IMR-90 (cell line): Measurements from ENCODE around the gene DNAH5. TPM values are rescaled to one million over a fixed set of nuclear protein-coding genes. Genes with fewer than 3 reads are reported as not detected.

Source experiments
- ATAC-seq: fragments of 200-7000 bp; cut with Tn5 transposase; 2 replicates; pipeline ENCODE4 v1.9.1; 2020; ENCODE audit warnings: low read depth, mild to moderate bottlenecking, moderate library complexity
- BruUV-seq: library from RNA; stranded (reverse); fragments of 400-500 nt; replicated peaks from 2 replicates; lab custom pipeline; 2021; lab: Mats Ljungman, UMichigan
- CTCF ChIA-PET: fragments of 300-600 bp; formaldehyde crosslinking; extraction: SDS; loops from one replicate; lab custom pipeline; 2021; ENCODE audit warnings: antibody characterized with exemption; lab: Yijun Ruan, JAX
- POLR2A ChIA-PET: fragments of 300-600 bp; sonication (Branson Sonifier 250); formaldehyde crosslinking; loops from one replicate; lab custom pipeline; 2022; ENCODE audit warnings: antibody characterized with exemption; ENCODE audit not compliant: unreplicated experiment; lab: Charles Lee
- DNase-seq: peaks from one replicate; pipeline ENCODE4 v3.0.0; 2013
- H2AFZ ChIP-seq: replicated peaks from 2 replicates; pipeline ENCODE3; 2013; ENCODE audit warnings: low read length, mild to moderate bottlenecking; ENCODE audit not compliant: poor library complexity
- H2AK5ac ChIP-seq: 2 replicates; pipeline ENCODE4 v1.6.1; 2013; ENCODE audit warnings: low read depth, low read length, inconsistent platforms
- H2AK9ac ChIP-seq: replicated peaks from 2 replicates; pipeline ENCODE3; 2013; ENCODE audit warnings: mild to moderate bottlenecking, low read depth, low read length, moderate library complexity; ENCODE audit not compliant: poor library complexity
- H2BK120ac ChIP-seq: 2 replicates; pipeline ENCODE4 v1.6.1; 2013; ENCODE audit warnings: low read depth, low read length, inconsistent platforms
- H2BK15ac ChIP-seq: 3 replicates; pipeline ENCODE4 v1.6.1; 2013; ENCODE audit warnings: low read depth, low read length, inconsistent platforms
- H2BK20ac ChIP-seq: 2 replicates; pipeline ENCODE4 v1.6.1; 2013; ENCODE audit warnings: low read depth, mild to moderate bottlenecking, inconsistent platforms, low read length, moderate library complexity
- H2BK5ac ChIP-seq: 2 replicates; pipeline ENCODE4 v1.6.1; 2013; ENCODE audit warnings: mild to moderate bottlenecking, low read depth, low read length, inconsistent platforms; ENCODE audit not compliant: poor library complexity, severe bottlenecking
- H3K14ac ChIP-seq: replicated peaks from 2 replicates; pipeline ENCODE4 v1.6.1; 2013; ENCODE audit warnings: low read depth, low read length, inconsistent platforms
- H3K18ac ChIP-seq: 2 replicates; pipeline ENCODE4 v1.6.1; 2013; ENCODE audit warnings: low read depth, low read length, control low read depth
- H3K23ac ChIP-seq: 2 replicates; pipeline ENCODE4 v1.6.1; 2013; ENCODE audit warnings: low read depth, low read length, inconsistent platforms
- H3K27ac ChIP-seq: 2 replicates; pipeline ENCODE4 v1.5.1; 2013; ENCODE audit warnings: mild to moderate bottlenecking, control low read depth, low read length; ENCODE audit not compliant: insufficient read depth
- H3K27me3 ChIP-seq: 2 replicates; pipeline ENCODE4 v1.6.1; 2013; ENCODE audit warnings: low read length; ENCODE audit not compliant: control insufficient read depth, insufficient read depth
- H3K36me3 ChIP-seq: 2 replicates; pipeline ENCODE4 v1.6.1; 2013; ENCODE audit warnings: low read length, mixed read lengths; ENCODE audit not compliant: control insufficient read depth, insufficient read depth
- H3K4ac ChIP-seq: 2 replicates; pipeline ENCODE4 v1.6.1; 2013; ENCODE audit warnings: low read depth, low read length, inconsistent platforms
- H3K4me1 ChIP-seq: 2 replicates; pipeline ENCODE4 v1.6.1; 2013; ENCODE audit warnings: low read length, mixed read lengths; ENCODE audit not compliant: control insufficient read depth, insufficient read depth
- H3K4me2 ChIP-seq: 2 replicates; pipeline ENCODE4 v1.6.1; 2013; ENCODE audit warnings: low read depth, mild to moderate bottlenecking, control low read depth, low read length, moderate library complexity
- H3K4me3 ChIP-seq: 2 replicates; pipeline ENCODE4 v1.5.1; 2013; ENCODE audit warnings: low read depth, mild to moderate bottlenecking, control low read depth, low read length, moderate library complexity; ENCODE audit not compliant: insufficient read depth
- H3K56ac ChIP-seq: 2 replicates; pipeline ENCODE4 v1.6.1; 2013; ENCODE audit warnings: low read length, inconsistent platforms; ENCODE audit not compliant: insufficient read depth; ENCODE audit errors: extremely low read depth
- H3K79me1 ChIP-seq, 2 experiments: 2 replicates each; pipeline ENCODE4 v1.6.1; 2013; ENCODE audit warnings: low read length in 2 of 2, inconsistent platforms in 1 of 2, low read depth in 1 of 2
- H3K9ac ChIP-seq: 2 replicates; pipeline ENCODE4 v1.6.1; 2013; ENCODE audit warnings: low read depth, low read length, control low read depth
- H3K9me1 ChIP-seq: 2 replicates; pipeline ENCODE4 v1.6.1; 2013; ENCODE audit warnings: low read length, inconsistent platforms; ENCODE audit not compliant: insufficient read depth
- H3K9me3 ChIP-seq: 2 replicates; pipeline ENCODE4 v1.6.1; 2013; ENCODE audit warnings: low read length; ENCODE audit not compliant: control insufficient read depth, insufficient read depth
- H4K20me1 ChIP-seq: 2 replicates; pipeline ENCODE4 v1.6.1; 2013; ENCODE audit warnings: low read length, inconsistent platforms; ENCODE audit not compliant: insufficient read depth
- H4K5ac ChIP-seq: 2 replicates; pipeline ENCODE4 v1.6.1; 2013; ENCODE audit warnings: mild to moderate bottlenecking, low read depth, low read length, control low read depth
- H4K8ac ChIP-seq, 2 experiments: 2 replicates each; pipeline ENCODE4 v1.6.1; 2013; ENCODE audit warnings: low read depth in 2 of 2, low read length in 2 of 2, control low read depth in 1 of 2, inconsistent platforms in 1 of 2
- H4K91ac ChIP-seq: 2 replicates; pipeline ENCODE4 v1.6.1; 2013; ENCODE audit warnings: low read depth, low read length, inconsistent platforms; ENCODE audit not compliant: insufficient read depth
- BHLHE40 ChIP-seq: fragments of 150-350 bp; IDR thresholded peaks from 2 replicates; pipeline ENCODE4 v1.6.1; 2016; ENCODE audit warnings: mild to moderate bottlenecking, low read depth, low read length
- CEBPB ChIP-seq: IDR thresholded peaks from 2 replicates; pipeline ENCODE4 v1.6.1; 2012; ENCODE audit warnings: low read depth, low read length, improper control_type of control experiment
- CHD1 ChIP-seq: IDR thresholded peaks from 2 replicates; pipeline ENCODE4 v1.6.1; 2012; ENCODE audit warnings: low read depth, low read length, improper control_type of control experiment
- ELK1 ChIP-seq: fragments of 150-350 bp; IDR thresholded peaks from 2 replicates; pipeline ENCODE4 v1.6.1; 2016; ENCODE audit warnings: low read depth, mild to moderate bottlenecking, low read length, moderate library complexity, borderline replicate concordance
- FOS ChIP-seq: fragments of 150-350 bp; IDR thresholded peaks from 2 replicates; pipeline ENCODE4 v1.6.1; 2016; ENCODE audit warnings: low read depth, low read length
- MAFK ChIP-seq: IDR thresholded peaks from 2 replicates; pipeline ENCODE4 v1.6.1; 2012; ENCODE audit warnings: low read depth, low read length, improper control_type of control experiment
- MAZ ChIP-seq: IDR thresholded peaks from 2 replicates; pipeline ENCODE4 v1.6.1; 2012; ENCODE audit warnings: low read depth, mild to moderate bottlenecking, low read length, improper control_type of control experiment, moderate library complexity, borderline replicate concordance
- MXI1 ChIP-seq: IDR thresholded peaks from 2 replicates; pipeline ENCODE4 v1.6.1; 2012; ENCODE audit warnings: low read depth, mild to moderate bottlenecking, low read length, moderate library complexity, borderline replicate concordance
- NFE2L2 ChIP-seq: fragments of 150-350 bp; IDR thresholded peaks from 2 replicates; pipeline ENCODE4 v1.6.1; 2016; ENCODE audit warnings: low read depth, mild to moderate bottlenecking, low read length
- POLR2A ChIP-seq: IDR thresholded peaks from 2 replicates; pipeline ENCODE4 v1.6.1; 2012; ENCODE audit warnings: mild to moderate bottlenecking, low read depth, low read length
- RAD21 ChIP-seq: IDR thresholded peaks from 2 replicates; pipeline ENCODE4 v1.6.1; 2012; ENCODE audit warnings: low read length, improper control_type of control experiment
- RCOR1 ChIP-seq: IDR thresholded peaks from 2 replicates; pipeline ENCODE4 v1.6.1; 2012; ENCODE audit warnings: mild to moderate bottlenecking, low read length, improper control_type of control experiment; ENCODE audit not compliant: insufficient replicate concordance
- RFX5 ChIP-seq: IDR thresholded peaks from 2 replicates; pipeline ENCODE4 v1.8.0; 2012; ENCODE audit warnings: low read depth, mild to moderate bottlenecking, low read length, moderate library complexity
- SMC3 ChIP-seq: fragments of 150-350 bp; IDR thresholded peaks from 2 replicates; pipeline ENCODE4 v1.6.1; 2016; ENCODE audit warnings: low read depth, mild to moderate bottlenecking, antibody characterized with exemption, low read length, moderate library complexity
- USF2 ChIP-seq: fragments of 150-350 bp; IDR thresholded peaks from 2 replicates; pipeline ENCODE4 v1.6.1; 2017; ENCODE audit warnings: mild to moderate bottlenecking, antibody characterized with exemption, low read length, low read depth
- whole genome bisulfite sequencing, 2 experiments: methylation state at CpG; one replicate each; pipeline versions ENCODE4 v1.1.5 to v1.1.7; 2013; ENCODE audit warnings: missing lambda C conversion rate in 2 of 2; ENCODE audit not compliant: insufficient read length in 1 of 2; ENCODE audit errors: extremely low coverage in 2 of 2; 5-methylcytosine and 5-hydroxymethylcytosine counted together
- dilution Hi-C: fragments of 300-500 bp; cut with HindIII; formaldehyde crosslinking; loops from one replicate; pipeline ENCODE4 v1.14.3; 2018; ENCODE audit warnings: low sequenced_read_pairs; ENCODE audit not compliant: unreplicated experiment
- in situ Hi-C: fragments of 300-500 bp; cut with MboI; formaldehyde crosslinking; loops from 3 replicates; pipeline ENCODE4 v1.14.3; 2019; ENCODE audit warnings: low sequenced_read_pairs, inconsistent platforms, mixed read lengths
- intact Hi-C: fragments of 100-400 bp; cut with micrococcal nuclease; formaldehyde crosslinking; loops from 2 replicates; pipeline ENCODE4 v1.10.0; 2022
- polyA plus RNA-seq, 3 experiments: library from polyadenylated mRNA; depleted of rRNA; stranded (reverse); fragments of >200 nt; gene quantifications; 2 replicates each; pipeline ENCODE4 v1.2.3, GENCODE V29; 2012; ENCODE audit warnings: low replicate concordance in 1 of 3
- total RNA-seq: library from RNA; depleted of rRNA; stranded (reverse); fragments of >200 nt; gene quantifications from 2 replicates; pipeline ENCODE4 v1.2.3, GENCODE V29; 2012
- TF ChIP-seq, protein P1 (sequence below): conservative IDR thresholded peaks from 2 replicates; pipeline ENCODE4 v1.5.1; 2012; ENCODE audit warnings: mild to moderate bottlenecking, low read depth, low read length, improper control_type of control experiment

DNAH5 gene
- total and polyA plus RNA-seq, 2 of the 4 experiments (the other 2 are of a cell fraction), result 1.9 to 4.3 TPM

DNA sequence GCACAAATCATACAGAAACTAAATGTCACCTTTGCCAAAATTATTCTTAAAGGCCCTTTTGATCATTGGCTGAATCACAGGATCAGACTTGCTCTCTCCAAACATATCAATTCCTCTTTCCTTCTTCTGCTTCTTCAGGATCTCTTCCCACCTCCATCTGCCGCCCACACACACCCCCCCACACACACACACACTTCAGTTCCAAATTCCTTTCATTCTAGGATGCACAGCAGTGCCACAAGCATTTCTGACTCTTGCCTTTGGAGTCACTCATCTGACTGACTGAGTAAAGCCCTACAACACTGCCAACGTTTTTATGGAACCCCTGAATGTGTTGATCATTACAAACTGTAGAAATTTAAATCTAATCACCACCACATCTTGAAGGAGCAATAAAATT, 22.9 kb downstream of the DNAH5 start:
- H3K14ac ChIP-seq, result no peak overlapping the region
- ChIA-PET CTCF (no interaction called here), POLR2A (no interaction called here)
- no peak overlapping the region for H2AK9ac ChIP-seq
- ATAC-seq (peak; percentile 96), DNase-seq (peak; percentile 67)
- H2AFZ ChIP-seq, result no peak overlapping the region
- peaks cover 40% of the 10 kb centered on the region for H3K36me3 ChIP-seq
- H4K20me1 ChIP-seq, result no peaks in the 10 kb centered on the region
- H4K5ac ChIP-seq, result no peak overlapping the region
- no peak overlapping the region for H3K4me2 ChIP-seq
- H3K4me3 ChIP-seq, result no peak overlapping the region
- no peak overlapping the region for H3K56ac ChIP-seq
- no peak overlapping the region for H3K9ac ChIP-seq
- H3K9me1 ChIP-seq, result peaks cover 7% of the 10 kb centered on the region
- no peak overlapping the region for H3K27ac ChIP-seq
- H3K23ac ChIP-seq, result no peak overlapping the region
- no peak overlapping the region for H4K91ac ChIP-seq
- no peak overlapping the region for H2BK120ac ChIP-seq
- no peak overlapping the region for H2AK5ac ChIP-seq
- intact Hi-C loops, result no loop called here
- no CpG with 5 or more reads among the region's 2 CpGs for WGBS, 2 experiments
- H2BK15ac ChIP-seq, result no peak overlapping the region
- in situ Hi-C loops, result no loop called here
- 0 out of 2 replicates have a peak overlapping the region, but pooled peaks have one; percentile 33 for H2BK20ac ChIP-seq
- no peaks in the 10 kb centered on the region for H3K79me1 ChIP-seq
- no peak overlapping the region for H3K4ac ChIP-seq
- no peak overlapping the region for H4K8ac ChIP-seq
- peak overlapping the region; percentile 27 for H2BK5ac ChIP-seq
- TF ChIP-seq CHD1 (no peak), RFX5 (no peak), MXI1 (no peak), MAZ (no peak), ELK1 (no peak), RCOR1 (no peak), MAFK (no peak), RAD21 (no peak), POLR2A (no peak), BHLHE40 (no peak), NFE2L2 (no peak), CEBPB (no peak), SMC3 (no peak), USF2 (no peak), FOS (no peak)
- TF ChIP-seq, protein P1, sequence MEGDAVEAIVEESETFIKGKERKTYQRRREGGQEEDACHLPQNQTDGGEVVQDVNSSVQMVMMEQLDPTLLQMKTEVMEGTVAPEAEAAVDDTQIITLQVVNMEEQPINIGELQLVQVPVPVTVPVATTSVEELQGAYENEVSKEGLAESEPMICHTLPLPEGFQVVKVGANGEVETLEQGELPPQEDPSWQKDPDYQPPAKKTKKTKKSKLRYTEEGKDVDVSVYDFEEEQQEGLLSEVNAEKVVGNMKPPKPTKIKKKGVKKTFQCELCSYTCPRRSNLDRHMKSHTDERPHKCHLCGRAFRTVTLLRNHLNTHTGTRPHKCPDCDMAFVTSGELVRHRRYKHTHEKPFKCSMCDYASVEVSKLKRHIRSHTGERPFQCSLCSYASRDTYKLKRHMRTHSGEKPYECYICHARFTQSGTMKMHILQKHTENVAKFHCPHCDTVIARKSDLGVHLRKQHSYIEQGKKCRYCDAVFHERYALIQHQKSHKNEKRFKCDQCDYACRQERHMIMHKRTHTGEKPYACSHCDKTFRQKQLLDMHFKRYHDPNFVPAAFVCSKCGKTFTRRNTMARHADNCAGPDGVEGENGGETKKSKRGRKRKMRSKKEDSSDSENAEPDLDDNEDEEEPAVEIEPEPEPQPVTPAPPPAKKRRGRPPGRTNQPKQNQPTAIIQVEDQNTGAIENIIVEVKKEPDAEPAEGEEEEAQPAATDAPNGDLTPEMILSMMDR, result no peak
- H3K9me3 ChIP-seq, result no peaks in the 10 kb centered on the region
- BruUV-seq, result no TSS peak
- dilution Hi-C loops, result no loop called here
- H3K27me3 ChIP-seq, result no peaks in the 10 kb centered on the region
- H3K4me1 ChIP-seq, result peaks cover 5% of the 10 kb centered on the region
- no peak overlapping the region for H3K18ac ChIP-seq
